HepG2 (cell line): ENCODE data around the gene PRDM10. TPM values are rescaled to one million over a fixed set of nuclear protein-coding genes. Genes with fewer than 3 reads are reported as not detected.

ENCODE experiments used
- HNRNPH1 ChIP-seq: fragments of 200-400 bp; formaldehyde crosslinking; optimal IDR thresholded peaks from 2 replicates; pipeline ENCODE3; 2017; ENCODE audit warnings: mild to moderate bottlenecking, low read depth, low read length
- HOMEZ ChIP-seq: IDR thresholded peaks from 2 replicates; pipeline ENCODE4 v1.6.1; 2016; ENCODE audit warnings: low read depth
- HOXA3 ChIP-seq: sonication (generic); formaldehyde crosslinking; IDR thresholded peaks from 2 replicates; pipeline ENCODE4 v1.5.0; 2020; ENCODE audit warnings: missing genetic modification reagents
- MAFG ChIP-seq: sonication (generic); formaldehyde crosslinking; IDR thresholded peaks from 2 replicates; pipeline ENCODE4 v1.5.1; 2020; ENCODE audit warnings: mild to moderate bottlenecking, missing genetic modification reagents
- MLLT10 ChIP-seq: sonication (generic); formaldehyde crosslinking; IDR thresholded peaks from 2 replicates; pipeline ENCODE4 v1.4.0; 2020; ENCODE audit warnings: missing genetic modification reagents
- NFE2L2 ChIP-seq: fragments of 150-350 bp; IDR thresholded peaks from 2 replicates; pipeline ENCODE4 v1.6.1; 2014; ENCODE audit warnings: low read length
- THYN1 ChIP-seq: sonication (generic); formaldehyde crosslinking; IDR thresholded peaks from 2 replicates; pipeline ENCODE4 v1.8.1; 2023; ENCODE audit warnings: low read depth, mild to moderate bottlenecking, moderate library complexity, missing genetic modification reagents, borderline replicate concordance
- ZKSCAN1 ChIP-seq: fragments of 150-350 bp; IDR thresholded peaks from 2 replicates; pipeline ENCODE4 v1.6.1; 2014; ENCODE audit warnings: low read length
- ZNF383 ChIP-seq: sonication (generic); formaldehyde crosslinking; IDR thresholded peaks from 2 replicates; pipeline ENCODE4 v1.4.0; 2020; ENCODE audit warnings: missing genetic modification reagents, mild to moderate bottlenecking, borderline replicate concordance
- ZNF432 ChIP-seq: sonication (generic); formaldehyde crosslinking; IDR thresholded peaks from 2 replicates; pipeline ENCODE4 v1.5.0; 2020; ENCODE audit warnings: missing genetic modification reagents, mild to moderate bottlenecking, borderline replicate concordance
- ZNF572 ChIP-seq: sonication (generic); formaldehyde crosslinking; IDR thresholded peaks from 2 replicates; pipeline ENCODE4 v1.5.1; 2020; ENCODE audit warnings: mild to moderate bottlenecking, missing genetic modification reagents
- ZNF605 ChIP-seq: sonication (generic); formaldehyde crosslinking; IDR thresholded peaks from 2 replicates; pipeline ENCODE4 v1.8.0; 2022; ENCODE audit warnings: mild to moderate bottlenecking, missing genetic modification reagents
- polyA plus RNA-seq, 8 experiments: library from polyadenylated mRNA; depleted of rRNA in 3 of 8; stranded (reverse) in 7 of 8; unstranded in 1 of 8; fragments of >200 nt; fragmentation: Illumina TruSeq in 4 of 8; extraction: Trizol in 4 of 8; gene quantifications; 2 replicates each; pipeline versions ENCODE4 v1.2.1 to v1.2.3, GENCODE V29; 2011 to 2016; ENCODE audit warnings: low read depth in 4 of 8, missing spikeins in 1 of 8, mixed read lengths in 1 of 8; ENCODE audit not compliant: insufficient read depth in 1 of 8
- total RNA-seq, 5 experiments: library from RNA; depleted of rRNA; stranded (reverse); fragments of >200 nt; fragmentation: Illumina TruSeq; extraction: Trizol; gene quantifications; 2 replicates each; pipeline ENCODE4 v1.2.3, GENCODE V29; 2016; ENCODE audit warnings: low read depth in 1 of 5
- TF ChIP-seq, protein P1 (sequence below): sonication (generic); formaldehyde crosslinking; IDR thresholded peaks from 2 replicates; pipeline ENCODE4 v1.5.0; 2020; ENCODE audit warnings: missing genetic modification reagents, mild to moderate bottlenecking, borderline replicate concordance
- TF ChIP-seq, protein P2 (sequence below): sonication (generic); formaldehyde crosslinking; IDR thresholded peaks from 2 replicates; pipeline ENCODE4 v1.4.0; 2020; ENCODE audit warnings: missing genetic modification reagents
- TF ChIP-seq, protein P3 (sequence below): sonication (generic); formaldehyde crosslinking; IDR thresholded peaks from 2 replicates; pipeline ENCODE4 v1.5.0; 2020; ENCODE audit warnings: missing genetic modification reagents
- TF ChIP-seq, protein P4 (sequence below): sonication (generic); formaldehyde crosslinking; IDR thresholded peaks from 2 replicates; pipeline ENCODE4 v1.4.0; 2020; ENCODE audit warnings: mild to moderate bottlenecking, low read depth, missing genetic modification reagents
- TF ChIP-seq, protein P5 (sequence below): sonication (generic); formaldehyde crosslinking; IDR thresholded peaks from 2 replicates; pipeline ENCODE4 v1.8.1; 2023; ENCODE audit warnings: mild to moderate bottlenecking, missing genetic modification reagents

PRDM10 gene
- total and polyA plus RNA-seq, 2 of the 13 experiments (the other 11 are each of a cell fraction or from before 2014, with no cell fraction given) = 5.7 to 5.8 TPM

DNA sequence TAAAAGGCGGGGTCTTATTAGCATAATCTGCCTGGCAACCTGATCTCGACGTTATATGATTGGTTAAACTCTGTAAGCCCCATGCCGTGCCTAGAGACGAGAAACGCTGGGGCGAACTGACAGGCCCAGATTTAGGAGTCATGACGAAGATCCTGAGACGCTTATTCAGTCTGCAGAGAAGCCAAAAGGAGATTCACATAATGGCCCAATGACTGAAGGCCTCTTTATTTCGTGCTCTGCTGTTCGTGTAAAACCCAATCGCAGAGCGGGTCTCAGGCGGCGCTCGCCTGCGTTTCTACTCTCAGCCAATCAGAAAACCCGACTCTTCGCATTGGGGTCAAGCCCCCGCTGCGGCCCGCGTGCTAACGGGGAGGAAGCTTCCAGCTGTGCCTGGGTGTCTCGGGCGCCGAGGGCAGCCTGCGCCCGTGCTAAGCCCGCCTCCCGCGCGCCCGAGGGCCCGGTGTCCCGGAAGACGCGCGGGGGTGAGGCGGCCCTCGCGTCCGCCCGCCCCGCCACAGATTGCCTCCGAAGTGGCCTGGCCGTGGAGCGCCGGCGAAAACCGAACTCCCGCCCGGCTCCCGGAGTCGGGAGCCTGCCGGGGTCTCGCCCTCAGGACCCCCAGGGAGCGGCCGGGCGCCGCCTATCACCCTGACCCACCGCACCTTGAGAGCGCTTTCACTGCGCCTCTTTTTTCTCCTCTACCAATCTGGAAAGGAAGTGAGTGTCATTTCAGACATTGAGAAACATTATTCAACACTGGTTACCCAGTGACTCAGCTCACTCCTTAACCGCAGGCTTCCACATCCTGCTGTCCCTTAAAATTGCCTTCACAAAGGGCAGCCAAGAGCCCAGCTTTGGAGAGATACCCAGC is 446 bp upstream of the PRDM10 start (continued):
- TF ChIP-seq, protein P1, sequence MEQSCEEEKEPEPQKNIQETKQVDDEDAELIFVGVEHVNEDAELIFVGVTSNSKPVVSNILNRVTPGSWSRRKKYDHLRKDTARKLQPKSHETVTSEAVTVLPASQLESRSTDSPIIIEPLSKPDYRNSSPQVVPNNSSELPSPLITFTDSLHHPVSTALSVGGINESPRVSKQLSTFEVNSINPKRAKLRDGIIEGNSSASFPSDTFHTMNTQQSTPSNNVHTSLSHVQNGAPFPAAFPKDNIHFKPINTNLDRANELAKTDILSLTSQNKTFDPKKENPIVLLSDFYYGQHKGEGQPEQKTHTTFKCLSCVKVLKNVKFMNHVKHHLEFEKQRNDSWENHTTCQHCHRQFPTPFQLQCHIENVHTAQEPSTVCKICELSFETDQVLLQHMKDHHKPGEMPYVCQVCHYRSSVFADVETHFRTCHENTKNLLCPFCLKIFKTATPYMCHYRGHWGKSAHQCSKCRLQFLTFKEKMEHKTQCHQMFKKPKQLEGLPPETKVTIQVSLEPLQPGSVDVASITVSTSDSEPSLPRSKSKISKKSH (CRISPR knock-in tag) = no peak
- TF ChIP-seq, protein P2, sequence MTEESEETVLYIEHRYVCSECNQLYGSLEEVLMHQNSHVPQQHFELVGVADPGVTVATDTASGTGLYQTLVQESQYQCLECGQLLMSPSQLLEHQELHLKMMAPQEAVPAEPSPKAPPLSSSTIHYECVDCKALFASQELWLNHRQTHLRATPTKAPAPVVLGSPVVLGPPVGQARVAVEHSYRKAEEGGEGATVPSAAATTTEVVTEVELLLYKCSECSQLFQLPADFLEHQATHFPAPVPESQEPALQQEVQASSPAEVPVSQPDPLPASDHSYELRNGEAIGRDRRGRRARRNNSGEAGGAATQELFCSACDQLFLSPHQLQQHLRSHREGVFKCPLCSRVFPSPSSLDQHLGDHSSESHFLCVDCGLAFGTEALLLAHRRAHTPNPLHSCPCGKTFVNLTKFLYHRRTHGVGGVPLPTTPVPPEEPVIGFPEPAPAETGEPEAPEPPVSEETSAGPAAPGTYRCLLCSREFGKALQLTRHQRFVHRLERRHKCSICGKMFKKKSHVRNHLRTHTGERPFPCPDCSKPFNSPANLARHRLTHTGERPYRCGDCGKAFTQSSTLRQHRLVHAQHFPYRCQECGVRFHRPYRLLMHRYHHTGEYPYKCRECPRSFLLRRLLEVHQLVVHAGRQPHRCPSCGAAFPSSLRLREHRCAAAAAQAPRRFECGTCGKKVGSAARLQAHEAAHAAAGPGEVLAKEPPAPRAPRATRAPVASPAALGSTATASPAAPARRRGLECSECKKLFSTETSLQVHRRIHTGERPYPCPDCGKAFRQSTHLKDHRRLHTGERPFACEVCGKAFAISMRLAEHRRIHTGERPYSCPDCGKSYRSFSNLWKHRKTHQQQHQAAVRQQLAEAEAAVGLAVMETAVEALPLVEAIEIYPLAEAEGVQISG = peak; percentile 46; the same call in 1 of the 2 replicates
- TF ChIP-seq ZNF605 (CRISPR knock-in tag) (peak; percentile 84), MAFG (no peak), NFE2L2 (no peak), HNRNPH1 (no peak), HOMEZ (CRISPR knock-in tag) (no peak), ZNF432 (CRISPR knock-in tag) (no peak), THYN1 (CRISPR knock-in tag) (no peak), ZNF383 (CRISPR knock-in tag) (no peak), ZKSCAN1 (no peak), ZNF572 (no peak), HOXA3 (CRISPR knock-in tag) (peak; percentile 79), MLLT10 (CRISPR knock-in tag) (no peak)
- TF ChIP-seq, protein P3, sequence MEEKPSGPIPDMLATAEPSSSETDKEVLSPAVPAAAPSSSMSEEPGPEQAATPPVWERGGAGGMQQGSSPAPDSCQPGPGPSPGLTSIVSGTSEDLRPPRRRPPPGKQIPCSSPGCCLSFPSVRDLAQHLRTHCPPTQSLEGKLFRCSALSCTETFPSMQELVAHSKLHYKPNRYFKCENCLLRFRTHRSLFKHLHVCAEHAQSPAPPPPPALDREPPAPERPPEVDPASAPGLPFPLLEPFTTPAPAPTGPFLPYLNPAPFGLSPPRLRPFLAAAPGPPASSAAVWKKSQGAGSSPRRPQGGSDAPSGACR (CRISPR knock-in tag) = no peak
- TF ChIP-seq, protein P4, sequence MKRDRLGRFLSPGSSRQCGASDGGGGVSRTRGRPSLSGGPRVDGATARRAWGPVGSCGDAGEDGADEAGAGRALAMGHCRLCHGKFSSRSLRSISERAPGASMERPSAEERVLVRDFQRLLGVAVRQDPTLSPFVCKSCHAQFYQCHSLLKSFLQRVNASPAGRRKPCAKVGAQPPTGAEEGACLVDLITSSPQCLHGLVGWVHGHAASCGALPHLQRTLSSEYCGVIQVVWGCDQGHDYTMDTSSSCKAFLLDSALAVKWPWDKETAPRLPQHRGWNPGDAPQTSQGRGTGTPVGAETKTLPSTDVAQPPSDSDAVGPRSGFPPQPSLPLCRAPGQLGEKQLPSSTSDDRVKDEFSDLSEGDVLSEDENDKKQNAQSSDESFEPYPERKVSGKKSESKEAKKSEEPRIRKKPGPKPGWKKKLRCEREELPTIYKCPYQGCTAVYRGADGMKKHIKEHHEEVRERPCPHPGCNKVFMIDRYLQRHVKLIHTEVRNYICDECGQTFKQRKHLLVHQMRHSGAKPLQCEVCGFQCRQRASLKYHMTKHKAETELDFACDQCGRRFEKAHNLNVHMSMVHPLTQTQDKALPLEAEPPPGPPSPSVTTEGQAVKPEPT (CRISPR knock-in tag) = no peak; the same call in none of the 2 replicates
- TF ChIP-seq, protein P5, sequence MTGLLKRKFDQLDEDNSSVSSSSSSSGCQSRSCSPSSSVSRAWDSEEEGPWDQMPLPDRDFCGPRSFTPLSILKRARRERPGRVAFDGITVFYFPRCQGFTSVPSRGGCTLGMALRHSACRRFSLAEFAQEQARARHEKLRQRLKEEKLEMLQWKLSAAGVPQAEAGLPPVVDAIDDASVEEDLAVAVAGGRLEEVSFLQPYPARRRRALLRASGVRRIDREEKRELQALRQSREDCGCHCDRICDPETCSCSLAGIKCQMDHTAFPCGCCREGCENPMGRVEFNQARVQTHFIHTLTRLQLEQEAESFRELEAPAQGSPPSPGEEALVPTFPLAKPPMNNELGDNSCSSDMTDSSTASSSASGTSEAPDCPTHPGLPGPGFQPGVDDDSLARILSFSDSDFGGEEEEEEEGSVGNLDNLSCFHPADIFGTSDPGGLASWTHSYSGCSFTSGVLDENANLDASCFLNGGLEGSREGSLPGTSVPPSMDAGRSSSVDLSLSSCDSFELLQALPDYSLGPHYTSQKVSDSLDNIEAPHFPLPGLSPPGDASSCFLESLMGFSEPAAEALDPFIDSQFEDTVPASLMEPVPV = peak; percentile 86
